ENCODE data around the gene TPD52L2.
A peak's percentile ranks its signal among the peaks of the same experiment; 100 is the strongest.
"Not testable (repeated sequence)": the region's sequence is repeated elsewhere in the genome, so short reads cannot be mapped to it uniquely, and the experiment has no call there.

The TPD52L2 gene

DNA sequence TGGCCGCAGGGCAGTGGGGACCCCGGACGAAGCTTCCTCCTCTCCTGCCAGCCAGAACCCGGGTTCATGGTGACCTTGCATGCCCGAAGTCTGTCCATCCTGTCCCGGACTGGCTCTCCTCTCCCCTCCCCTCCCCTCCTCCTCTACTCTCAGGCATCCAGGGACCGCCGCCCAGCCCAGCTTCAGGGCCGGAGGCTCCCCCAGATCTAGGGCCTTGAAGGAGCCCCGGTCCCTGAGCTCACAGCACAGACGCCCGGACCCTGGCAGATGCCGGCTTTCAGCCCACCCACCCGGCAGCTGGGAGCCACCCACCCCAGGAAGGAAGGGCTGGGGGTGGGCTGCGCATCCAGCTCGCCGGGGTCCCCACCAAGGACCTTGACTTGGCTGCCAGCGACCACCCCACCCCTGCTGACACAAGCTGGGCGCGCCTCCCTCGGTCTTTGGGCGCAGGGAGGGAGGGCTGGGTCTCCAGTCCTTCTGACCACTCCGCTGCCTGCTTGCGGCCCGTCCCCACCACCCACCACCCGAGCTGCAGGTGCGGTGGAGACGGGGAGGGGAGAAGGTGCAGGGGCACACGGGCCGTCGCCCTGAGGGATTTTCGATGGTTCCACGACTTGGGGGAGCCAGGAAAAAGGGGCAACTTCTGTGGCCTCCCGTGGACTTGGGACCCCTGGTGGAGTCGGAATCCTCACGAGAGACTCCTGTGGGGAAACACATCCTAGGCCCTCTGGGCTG, 9.5 kb upstream of the TPD52L2 start:
- DNase-seq (ENCODE audit: low read depth in 2 of 2), result no peak

DNA sequence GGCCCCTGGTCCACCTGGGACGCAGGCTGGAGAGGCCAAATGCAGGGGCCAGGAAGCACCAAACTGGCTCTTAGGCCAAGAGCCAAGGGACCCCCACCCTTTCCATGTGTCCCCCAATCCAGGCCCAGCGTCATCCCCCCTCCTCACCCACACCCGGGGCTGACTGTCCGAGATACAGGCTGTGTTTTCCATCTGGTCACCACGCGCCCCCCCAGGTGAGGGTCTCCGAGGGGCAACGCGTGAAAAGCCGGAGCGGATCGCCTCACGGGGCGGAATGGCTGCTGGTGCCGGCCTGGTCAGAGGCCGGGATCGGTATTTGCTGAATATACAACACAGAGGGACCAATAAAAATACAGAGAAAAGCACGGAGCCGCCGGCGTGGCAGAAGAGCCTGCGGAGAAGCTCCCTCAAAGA, 9.0 kb upstream of the TPD52L2 start:
- no peak for DNase-seq (ENCODE audit: low read depth in 2 of 2)

DNA sequence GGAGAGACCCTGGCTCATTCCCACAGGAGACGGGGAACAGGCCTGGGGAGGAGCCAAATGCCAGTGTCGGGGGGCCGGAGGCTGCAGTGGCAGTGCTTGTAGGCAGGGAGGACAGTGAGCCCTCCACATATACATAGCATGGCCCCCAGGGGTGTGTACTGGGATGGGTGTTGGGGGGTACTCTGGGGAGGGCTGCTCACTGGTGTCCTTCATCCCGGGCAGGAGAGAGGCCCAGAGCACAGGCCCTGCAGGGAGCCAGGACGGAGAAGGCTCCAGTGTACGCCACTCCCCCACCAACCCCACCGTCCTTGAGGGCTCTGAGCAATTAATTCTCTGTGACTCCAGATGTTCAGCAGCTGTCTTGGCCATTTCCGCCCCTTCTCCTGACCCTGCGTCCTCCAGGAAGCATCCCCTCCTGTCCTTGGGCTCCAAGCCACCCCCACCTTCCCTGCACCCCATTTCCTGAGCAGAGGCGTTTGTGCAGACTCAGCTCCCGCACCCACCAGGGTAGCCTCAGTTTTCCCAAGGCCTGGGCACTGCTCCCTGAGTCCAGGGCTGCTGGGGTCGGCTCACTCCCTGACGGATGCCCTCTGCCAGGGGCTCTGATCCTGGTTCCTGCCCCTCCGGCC, 7.2 kb upstream of the TPD52L2 start:
- no peak for DNase-seq (ENCODE audit: low read depth in 2 of 2)

DNA sequence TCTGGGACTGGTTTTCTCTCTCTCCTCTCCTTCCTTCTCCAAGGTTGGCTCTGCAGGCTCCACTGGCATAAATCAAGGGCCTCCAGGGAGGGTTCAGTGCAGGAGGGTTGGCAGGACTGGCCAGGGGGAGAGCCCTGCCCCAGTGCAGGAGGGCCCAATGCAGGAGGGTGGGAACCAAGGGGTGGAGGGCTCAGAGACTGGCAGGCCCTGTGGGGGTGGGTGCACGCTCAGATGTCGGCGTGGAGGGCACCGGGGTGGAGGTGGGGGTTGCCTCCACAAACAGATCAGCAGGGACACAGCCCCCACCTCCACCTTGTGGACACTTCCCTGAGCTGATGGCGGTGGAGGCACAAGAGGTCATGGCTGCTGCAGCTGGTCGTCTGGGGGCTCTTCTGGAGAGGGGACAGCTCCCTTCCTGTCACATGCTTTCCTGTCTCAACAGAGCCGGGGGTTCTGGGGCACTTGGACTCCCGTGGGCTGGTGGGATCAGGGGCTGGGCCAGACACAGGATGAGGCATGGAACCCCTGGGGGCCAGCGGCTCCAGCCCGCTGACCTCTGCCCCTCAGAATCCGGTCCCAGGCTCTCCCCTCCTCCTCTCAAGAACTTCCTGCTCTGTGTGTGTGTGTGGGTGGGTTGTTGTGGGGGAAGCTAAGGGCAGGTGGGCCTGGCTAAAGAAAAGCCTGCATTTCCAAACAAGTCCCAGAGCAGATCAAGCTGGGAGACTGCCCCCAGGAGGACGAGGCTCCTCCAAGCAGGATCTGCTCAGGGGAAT, 6.5 kb upstream of the TPD52L2 start:
- DNase-seq (ENCODE audit: low read depth in 2 of 2), result no peak

DNA sequence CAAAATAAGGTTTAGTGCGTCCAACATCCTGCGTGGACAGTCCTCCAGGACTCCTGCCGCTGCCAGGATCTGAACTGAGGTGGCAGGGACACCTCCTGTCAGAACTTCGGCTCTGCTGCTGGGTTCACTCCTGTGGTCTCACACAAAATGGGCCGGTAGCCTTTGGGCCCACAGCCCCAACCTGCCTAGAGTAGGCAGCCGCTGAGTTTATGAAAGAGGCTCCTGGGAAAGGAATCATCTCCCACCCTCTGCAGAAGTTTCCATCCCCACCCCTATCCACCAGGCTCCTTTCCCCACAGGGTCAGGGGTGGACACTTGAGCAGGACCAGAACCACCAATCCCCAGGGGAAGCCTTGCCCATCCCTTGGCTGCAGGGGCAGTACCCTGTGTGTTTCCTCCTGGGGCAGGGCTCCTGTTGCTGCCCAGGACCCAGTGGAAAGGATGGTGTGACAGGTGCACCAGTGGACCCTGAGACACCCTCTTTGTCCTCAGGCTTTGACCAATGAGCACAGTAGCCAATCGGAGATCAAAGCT, 5.8 kb upstream of the TPD52L2 start:
- DNase-seq (ENCODE audit: low read depth in 2 of 2), result no peak

DNA sequence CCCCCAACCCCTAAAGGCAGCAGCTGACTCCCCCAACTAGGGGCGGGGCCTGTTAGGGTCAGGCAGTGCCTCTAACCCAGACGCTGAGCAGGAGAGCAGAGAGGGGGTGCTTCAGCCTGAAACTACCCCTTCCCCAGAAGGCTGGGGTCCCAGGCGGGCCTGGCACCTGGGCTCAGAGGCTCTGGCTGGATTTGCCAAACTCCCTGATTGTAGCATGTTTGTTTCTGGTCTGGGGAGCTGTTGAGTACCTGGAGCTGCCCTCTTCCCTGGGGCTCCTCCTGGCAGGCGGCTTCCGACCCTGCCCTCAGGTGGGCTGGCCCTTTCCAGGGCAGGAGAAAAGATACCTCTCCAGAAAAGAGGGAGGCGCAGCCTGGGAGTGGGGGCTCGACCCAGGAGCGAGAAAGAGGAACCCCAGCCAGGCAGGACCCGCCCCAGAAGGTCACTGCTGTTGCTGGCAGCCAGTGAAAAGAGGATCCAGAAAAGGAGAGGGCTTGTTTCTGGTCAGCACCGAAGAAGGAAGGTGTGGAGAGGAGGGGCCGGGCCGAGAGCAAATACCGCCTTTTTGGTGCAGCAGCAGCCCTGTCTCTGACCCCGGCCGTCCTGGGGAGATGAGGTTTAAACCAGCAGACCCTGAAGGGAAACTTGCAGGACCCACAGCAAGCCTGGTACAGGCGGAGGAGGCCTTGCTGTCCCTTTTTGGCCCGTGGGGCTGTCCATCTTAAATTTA, 4.6 kb upstream of the TPD52L2 start:
- no peak for DNase-seq (ENCODE audit: low read depth in 2 of 2)

DNA sequence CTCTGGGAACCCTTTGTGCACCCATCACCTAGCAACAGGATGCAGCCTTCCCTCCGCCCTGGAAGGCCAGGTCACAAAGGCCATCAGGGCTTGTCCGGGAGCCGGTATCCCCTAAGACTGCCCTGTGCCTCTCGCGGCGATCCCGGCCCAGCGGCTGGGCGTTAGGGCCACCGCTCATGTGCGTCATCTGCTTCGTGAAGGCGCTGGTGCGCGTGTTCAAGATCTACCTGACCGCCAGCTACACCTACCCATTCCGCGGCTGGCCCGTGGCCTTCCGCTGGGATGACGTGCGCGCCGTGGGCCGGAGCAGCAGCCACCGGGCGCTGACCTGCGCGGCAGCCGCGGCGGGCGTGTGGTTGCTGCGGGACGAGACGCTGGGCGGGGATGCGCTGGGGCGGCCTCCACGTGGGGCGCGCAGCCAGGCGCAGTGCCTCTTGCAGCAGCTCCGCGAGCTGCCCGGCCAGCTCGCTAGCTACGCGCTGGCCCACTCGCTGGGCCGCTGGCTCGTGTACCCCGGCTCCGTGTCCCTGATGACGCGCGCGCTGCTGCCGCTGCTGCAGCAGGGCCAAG, 3.6 kb upstream of the TPD52L2 start, which contains the start of gene ABHD16B:
Gene ABHD16B (plus strand): TSS at position 134 of the 570 bp plus-strand sequence. CDS start 43 bp downstream, at position 177.
- no peak for DNase-seq (ENCODE audit: low read depth in 2 of 2)

DNA sequence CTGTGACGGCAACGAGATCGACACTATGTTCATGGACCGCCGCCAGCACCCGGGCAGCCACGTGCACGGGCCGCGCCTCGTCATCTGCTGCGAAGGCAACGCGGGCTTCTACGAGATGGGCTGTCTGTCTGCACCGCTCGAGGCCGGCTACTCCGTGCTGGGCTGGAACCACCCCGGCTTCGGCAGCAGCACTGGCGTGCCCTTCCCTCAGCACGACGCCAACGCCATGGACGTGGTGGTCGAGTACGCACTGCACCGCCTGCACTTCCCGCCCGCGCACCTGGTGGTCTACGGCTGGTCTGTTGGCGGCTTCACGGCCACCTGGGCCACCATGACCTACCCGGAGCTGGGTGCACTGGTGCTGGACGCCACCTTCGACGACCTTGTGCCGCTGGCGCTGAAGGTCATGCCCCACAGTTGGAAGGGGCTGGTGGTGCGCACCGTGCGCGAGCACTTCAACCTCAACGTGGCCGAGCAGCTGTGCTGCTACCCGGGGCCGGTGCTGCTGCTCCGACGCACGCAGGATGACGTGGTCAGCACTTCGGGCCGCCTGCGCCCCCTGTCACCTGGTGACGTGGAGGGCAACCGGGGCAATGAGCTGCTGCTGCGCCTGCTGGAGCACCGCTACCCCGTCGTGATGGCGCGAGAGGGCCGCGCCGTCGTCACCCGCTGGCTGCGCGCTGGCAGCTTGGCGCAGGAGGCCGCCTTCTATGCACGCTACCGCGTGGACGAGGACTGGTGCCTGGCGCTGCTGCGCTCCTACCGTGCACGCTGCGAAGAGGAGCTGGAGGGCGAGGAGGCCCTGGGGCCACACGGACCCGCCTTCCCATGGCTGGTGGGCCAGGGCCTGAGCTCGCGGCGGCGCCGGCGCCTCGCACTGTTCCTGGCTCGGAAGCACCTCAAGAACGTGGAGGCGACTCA, 2.8 kb upstream of the TPD52L2 start:
- no peak for DNase-seq (ENCODE audit: low read depth in 2 of 2)

DNA sequence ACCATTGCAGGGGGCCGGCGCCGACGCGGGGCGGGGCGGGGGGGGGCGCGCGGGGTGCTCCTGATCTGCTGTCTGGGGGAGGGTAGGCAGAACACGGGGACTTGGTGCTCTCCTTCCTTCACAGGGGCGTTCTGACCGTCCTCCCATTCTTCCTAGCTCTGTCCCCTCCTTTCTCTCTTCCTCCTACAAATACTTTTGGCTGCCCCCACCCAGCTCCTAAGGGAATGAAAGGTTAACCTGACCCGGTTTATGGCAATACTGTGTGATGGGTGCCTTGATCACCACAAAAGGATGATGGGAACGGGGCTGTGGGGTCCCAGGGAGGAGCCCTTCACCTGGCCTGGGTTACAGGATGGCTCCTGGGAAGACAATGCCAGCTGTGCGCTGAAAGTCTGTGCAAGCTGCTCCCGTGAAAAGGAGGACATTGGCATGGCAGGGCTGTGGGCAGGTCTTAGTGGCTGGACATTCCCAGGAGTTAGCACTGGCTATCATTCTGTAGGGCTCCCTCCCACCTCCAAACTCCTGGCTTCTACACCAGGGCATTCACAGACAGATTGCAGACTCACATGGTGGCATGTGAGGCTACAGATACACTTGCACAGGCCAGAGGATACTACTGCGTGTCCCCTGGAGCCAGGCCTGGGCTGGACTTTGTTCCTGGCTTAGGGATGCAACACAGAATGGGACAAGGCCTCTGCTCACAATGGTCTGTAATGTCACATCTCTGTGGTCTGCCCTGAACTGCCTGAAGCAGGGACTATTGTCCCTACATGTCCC, 1.9 kb upstream of the TPD52L2 start:
- DNase-seq (ENCODE audit: low read depth in 2 of 2), result no peak

DNA sequence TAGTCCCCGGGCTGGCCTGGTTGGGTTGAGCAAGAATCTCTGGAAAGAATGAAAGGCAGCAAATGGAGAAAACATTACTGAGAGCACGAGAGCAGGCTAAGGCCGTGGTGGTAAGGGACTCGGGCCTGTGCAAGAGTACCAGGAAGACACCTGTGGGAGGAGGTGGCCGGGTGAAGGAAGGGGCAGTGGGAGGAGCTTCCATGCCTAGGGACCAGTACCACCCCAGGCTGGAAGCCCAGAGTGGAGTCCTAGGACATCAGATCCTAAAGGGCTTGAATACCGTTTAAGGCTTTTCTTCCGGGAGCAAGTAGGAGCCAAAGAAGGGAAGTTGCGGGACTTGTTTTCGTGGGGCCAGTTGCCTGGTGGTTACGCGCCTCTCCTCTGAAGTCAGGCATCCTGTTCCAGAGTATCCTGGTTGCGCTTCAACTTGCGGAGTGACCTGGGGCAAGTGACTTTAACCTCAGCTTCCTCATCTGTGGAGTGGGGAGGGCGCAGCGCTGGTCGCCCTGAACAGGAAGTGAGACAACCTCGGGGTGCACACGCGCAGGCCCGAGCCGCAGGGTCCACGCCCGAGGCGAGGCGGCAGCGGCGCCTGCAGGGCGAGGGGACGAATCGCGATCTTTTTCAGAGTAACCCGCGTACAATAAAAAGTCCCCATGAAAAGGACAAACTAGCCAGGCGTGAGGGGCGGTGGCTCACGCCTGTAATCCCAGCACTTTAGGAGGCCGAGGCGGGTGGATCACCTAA, 1.1 kb upstream of the TPD52L2 start:
- DNase-seq (ENCODE audit: low read depth in 2 of 2), result peak; percentile 55 to 76

DNA sequence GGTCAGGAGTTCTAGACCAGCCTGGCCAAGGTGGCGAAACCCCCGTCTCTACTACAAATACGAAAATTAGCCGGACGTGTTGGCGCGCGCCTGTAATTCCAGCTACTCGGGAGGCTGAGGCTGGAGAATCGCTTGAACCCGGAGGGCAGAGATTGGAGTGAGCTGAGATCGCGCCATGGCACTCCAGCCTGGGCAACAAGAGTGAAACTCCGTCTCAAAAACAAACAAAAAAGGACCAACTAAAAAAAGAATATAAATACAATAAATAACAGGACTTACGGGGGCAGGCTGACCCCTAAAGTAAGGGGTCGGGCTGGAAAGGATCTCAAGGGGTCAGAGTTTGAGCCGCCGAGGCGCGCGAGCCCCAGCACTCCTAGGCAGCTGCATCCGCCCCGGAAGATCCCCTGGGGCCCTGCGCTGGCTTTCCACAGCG, 509 bp upstream of the TPD52L2 start:
- no peak for DNase-seq (ENCODE audit: low read depth in 2 of 2)

DNA sequence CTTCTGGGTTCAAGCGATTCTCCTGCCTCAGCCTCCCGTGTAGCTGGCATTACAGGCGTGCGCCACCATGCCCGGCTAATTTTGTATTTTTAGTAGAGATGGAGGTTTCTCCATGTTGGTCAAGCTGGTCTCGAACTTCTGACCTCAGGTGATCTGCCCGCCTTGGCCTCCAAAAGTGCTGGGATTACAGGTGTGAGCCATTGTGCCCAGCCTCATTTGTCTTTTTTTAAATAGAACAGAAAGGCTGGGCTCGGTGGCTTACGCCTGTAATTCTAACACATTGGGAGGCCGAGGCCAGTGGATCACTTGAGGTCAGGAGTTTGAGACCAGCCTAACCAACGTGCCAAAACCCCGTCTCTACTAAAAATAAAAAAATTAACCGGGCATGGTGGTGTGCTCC, 2.0 kb downstream of the TPD52L2 start:
- DNase-seq (ENCODE audit: low read depth in 2 of 2), result not testable (repeated sequence)

DNA sequence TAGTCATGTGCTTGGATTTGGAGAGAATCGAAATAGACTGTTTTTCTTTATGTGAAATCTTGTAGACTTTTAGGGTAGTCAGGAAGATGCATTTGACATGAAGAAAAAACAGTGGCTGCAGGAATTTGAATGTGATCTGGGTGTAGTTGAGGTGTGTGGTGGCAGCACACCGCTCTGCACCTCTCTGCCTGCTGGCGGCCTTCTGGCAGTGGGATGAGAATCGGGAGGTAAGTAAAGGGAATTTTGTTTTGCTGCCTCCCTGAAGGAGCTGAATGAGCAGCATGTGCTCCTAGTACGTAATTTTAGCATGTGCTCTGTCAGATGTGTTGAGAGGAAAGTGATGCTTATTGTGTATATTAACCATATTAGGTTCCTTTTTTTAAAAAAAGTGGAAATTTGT, 3.2 kb downstream of the TPD52L2 start:
- no peak for DNase-seq (ENCODE audit: low read depth in 2 of 2)

DNA sequence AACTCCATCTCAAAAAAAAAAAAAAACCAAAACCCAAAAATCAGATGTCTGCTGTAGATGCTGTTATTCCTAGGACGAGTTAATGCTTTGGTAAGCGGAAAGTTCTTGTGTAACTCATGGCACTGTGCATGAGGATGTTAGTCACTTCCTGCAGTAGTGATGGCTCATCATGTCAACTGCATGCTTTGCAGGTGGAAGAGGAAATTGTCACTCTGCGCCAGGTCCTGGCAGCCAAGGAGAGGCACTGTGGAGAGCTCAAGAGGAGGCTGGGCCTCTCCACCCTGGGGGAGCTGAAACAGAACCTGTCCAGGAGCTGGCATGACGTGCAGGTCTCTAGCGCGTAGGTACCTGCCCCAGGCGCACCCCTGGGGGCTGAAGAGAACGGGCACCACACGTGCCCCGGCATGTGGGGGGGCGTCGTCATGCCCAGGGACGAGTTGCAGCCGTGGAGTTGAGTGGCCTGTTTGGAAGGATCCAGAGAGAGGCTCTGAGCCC, 8.5 kb downstream of the TPD52L2 start:
- DNase-seq (ENCODE audit: low read depth in 2 of 2), result peak; percentile 47

DNA sequence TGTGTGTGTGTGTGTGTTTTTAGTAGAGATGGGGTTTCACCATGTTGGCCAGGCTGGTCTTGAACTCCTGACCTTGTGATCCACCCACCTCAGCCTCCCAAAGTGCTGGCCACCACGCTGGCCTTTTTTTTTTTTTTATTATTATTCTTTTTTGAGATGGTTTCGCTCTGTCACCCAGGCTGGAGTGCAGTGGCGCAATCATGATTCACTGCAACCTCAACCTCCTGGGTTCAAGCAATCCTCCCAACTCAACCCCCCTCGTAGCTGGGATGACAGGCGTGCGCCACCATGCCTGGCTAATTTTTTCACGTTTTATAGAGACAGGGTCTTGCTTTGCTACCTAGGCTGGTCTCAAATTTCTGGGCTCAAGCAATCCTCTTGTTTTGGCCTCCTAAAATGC, 9.2 kb downstream of the TPD52L2 start:
- not testable (repeated sequence) for DNase-seq (ENCODE audit: low read depth in 2 of 2)

DNA sequence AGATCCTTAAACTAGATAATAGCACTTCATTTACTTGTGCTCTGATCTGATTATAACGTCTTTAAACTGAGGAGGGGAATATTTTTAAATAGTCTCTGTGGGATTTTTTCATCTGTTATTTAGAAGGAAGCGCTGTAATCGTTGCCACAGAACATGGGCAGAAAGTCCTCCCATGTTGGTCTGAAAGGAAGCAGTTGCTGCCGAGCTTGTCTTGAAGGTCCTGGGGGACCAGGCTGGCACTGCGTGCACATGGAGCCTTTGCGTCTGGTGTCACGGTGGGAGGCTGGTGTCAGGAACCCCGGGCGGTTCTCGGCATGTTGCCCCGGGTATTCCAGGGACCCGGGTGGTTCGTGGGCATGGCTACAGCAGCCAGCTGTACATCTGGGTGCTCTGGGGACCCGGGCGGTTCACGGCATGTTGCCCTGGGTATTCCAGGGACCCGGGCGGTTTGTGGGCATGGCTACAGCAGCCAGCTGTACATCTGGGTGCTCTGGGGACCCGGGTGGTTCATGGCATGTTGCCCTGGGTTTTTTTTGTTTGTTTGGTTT, 11.5 kb downstream of the TPD52L2 start:
- DNase-seq (ENCODE audit: low read depth in 2 of 2), result no peak

DNA sequence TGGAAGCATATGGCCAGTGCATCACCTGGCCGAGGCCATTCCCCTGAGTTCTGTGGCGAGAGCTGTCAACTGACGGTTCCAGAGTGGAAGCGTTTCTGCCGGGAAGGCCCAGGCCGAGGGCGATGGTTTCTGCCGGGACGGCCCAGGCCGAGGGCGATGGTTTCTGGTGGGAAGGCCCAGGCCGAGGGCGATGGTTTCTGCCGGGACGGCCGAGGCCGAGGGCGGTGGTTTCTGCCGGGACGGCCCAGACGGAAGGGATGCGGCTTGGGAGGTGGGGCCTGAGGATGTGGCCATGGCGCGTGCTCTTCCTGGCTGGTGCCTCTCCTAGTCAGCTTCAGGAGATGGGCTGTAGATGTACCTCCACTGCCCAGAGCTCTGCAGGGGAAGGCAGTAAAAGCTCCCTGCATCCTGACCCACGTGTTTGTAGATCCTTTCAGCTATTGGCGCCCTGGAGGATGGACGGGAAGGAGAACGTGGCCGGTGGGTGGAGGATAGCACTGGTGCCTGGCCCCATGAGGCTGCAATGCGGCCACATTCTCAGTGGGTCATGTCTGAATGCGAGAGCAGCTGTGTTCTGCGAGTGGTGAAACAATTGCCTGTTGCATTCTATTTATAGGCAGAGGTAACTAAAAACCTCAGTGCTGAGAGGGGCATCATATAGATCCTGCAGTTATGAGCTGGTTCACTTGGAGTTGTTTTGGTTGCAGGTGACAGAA, 12.8 kb downstream of the TPD52L2 start:
- DNase-seq (ENCODE audit: low read depth in 2 of 2), result no peak
